Gastroesophageal sphincter (tissue), 3 donors: ENCODE data around the gene PRKAR2A.

Experiments used
- POLR2A ChIP-seq, 2 donors: fragments of 450-650 bp; IDR thresholded peaks; one replicate each; pipeline ENCODE4 v1.6.1; 2017; ENCODE audit warnings: antibody characterized with exemption in 2 of 2, mild to moderate bottlenecking in 2 of 2, moderate library complexity in 1 of 2
- POLR2AphosphoS5 ChIP-seq: sonication (generic); formaldehyde crosslinking; IDR thresholded peaks from one replicate; pipeline ENCODE4 v1.6.1; 2017; ENCODE audit warnings: antibody characterized with exemption
- TF ChIP-seq, protein P1 (sequence below), 4 experiments: fragments of 200-600 bp in 2 of 4; fragments of 450-650 bp in 2 of 4; sonication (generic) in 1 of 4; IDR thresholded peaks; one replicate each; pipeline ENCODE4 v1.5.1; 2017 to 2019; ENCODE audit warnings: antibody characterized with exemption in 4 of 4, mild to moderate bottlenecking in 2 of 4, moderate library complexity in 2 of 4

DNA sequence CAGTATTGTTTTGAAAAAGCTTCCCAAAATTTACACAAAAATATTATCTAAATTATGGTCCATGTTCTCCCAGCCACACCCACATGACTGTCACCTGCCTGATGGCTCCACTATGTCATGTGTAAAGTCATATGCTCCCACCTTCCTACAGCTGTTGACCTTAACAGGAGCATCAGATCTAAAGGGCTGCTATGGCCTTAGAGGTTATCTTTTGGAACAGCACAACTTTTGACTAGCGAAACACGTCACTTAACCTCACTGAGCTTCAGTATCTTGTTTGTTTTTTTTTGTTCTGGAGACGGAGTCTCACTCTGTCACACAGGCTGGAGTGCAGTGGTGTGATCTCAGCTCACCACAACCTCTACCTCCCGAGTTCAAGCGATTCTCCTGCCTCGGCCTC, 64.4 kb downstream of the PRKAR2A start:
- TF ChIP-seq POLR2AphosphoS5 (no peak), POLR2A (IDR thresholded peaks at IDR 0.05) (no peak)
- TF ChIP-seq, protein P1, sequence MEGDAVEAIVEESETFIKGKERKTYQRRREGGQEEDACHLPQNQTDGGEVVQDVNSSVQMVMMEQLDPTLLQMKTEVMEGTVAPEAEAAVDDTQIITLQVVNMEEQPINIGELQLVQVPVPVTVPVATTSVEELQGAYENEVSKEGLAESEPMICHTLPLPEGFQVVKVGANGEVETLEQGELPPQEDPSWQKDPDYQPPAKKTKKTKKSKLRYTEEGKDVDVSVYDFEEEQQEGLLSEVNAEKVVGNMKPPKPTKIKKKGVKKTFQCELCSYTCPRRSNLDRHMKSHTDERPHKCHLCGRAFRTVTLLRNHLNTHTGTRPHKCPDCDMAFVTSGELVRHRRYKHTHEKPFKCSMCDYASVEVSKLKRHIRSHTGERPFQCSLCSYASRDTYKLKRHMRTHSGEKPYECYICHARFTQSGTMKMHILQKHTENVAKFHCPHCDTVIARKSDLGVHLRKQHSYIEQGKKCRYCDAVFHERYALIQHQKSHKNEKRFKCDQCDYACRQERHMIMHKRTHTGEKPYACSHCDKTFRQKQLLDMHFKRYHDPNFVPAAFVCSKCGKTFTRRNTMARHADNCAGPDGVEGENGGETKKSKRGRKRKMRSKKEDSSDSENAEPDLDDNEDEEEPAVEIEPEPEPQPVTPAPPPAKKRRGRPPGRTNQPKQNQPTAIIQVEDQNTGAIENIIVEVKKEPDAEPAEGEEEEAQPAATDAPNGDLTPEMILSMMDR (IDR thresholded peaks at IDR 0.05) = no peak
